GM21825 (cell line): ENCODE measurements around the gene NFE2L1.
"Not testable (repeated sequence)": the region's sequence is repeated elsewhere in the genome, so short reads cannot be mapped to it uniquely, and the experiment has no call there.

Experiments used
- ATAC-seq: cut with Tn5 transposase; IDR thresholded peaks from one replicate; pipeline ENCODE4 v1.9.1; 2021; ENCODE audit warnings: mild to moderate bottlenecking, moderate library complexity; ENCODE audit not compliant: unreplicated experiment

The NFE2L1 gene, protein sequence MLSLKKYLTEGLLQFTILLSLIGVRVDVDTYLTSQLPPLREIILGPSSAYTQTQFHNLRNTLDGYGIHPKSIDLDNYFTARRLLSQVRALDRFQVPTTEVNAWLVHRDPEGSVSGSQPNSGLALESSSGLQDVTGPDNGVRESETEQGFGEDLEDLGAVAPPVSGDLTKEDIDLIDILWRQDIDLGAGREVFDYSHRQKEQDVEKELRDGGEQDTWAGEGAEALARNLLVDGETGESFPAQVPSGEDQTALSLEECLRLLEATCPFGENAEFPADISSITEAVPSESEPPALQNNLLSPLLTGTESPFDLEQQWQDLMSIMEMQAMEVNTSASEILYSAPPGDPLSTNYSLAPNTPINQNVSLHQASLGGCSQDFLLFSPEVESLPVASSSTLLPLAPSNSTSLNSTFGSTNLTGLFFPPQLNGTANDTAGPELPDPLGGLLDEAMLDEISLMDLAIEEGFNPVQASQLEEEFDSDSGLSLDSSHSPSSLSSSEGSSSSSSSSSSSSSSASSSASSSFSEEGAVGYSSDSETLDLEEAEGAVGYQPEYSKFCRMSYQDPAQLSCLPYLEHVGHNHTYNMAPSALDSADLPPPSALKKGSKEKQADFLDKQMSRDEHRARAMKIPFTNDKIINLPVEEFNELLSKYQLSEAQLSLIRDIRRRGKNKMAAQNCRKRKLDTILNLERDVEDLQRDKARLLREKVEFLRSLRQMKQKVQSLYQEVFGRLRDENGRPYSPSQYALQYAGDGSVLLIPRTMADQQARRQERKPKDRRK

GRCh38 chr17:48047741-48048383, at the start of gene NFE2L1:
TSS of gene NFE2L1 (plus strand) at chr17:48048359. CDS start at chr17:48051119, 2,760 bp downstream.
- ATAC-seq: peak; percentile 86

GRCh38 chr17:47999582-47999981, 48.6 kb upstream of the NFE2L1 start:
- no peak for ATAC-seq

- no peak for ATAC-seq
These were observed 47.0 kb upstream of the NFE2L1 start for GRCh38 chr17:48001197-48001596.

- not testable (repeated sequence) for ATAC-seq
These were observed 46.5 kb upstream of the NFE2L1 start for GRCh38 chr17:48001657-48002056.

GRCh38 chr17:48002266-48002915, 45.8 kb upstream of the NFE2L1 start:
- ATAC-seq: peak; percentile 68

DNA sequence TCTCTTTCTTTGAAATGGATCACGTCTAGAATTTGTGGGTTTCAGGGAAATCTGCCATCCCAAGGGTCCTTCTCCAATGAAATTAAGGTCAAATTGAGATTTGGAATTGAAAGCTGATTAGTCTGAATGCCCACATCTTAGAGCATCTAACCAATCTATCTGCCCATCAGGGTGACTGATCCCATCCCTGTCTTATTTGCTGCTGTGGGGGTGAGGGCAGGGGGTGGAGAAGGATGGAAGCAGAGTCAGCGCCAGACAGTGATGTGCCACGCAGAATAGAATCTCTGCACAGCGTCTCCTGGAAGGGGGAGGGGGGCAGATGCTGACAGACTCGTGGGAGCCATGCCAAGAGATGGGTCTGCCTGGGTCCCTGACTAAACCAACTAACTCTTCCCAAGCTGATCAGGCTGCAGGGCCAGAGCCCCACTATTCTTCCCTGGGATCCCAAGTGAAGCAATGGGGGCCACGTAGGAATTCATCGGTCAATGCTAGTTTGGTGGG, 45.2 kb upstream of the NFE2L1 start:
- ATAC-seq: no peak

GRCh38 chr17:48003417-48004151, 44.6 kb upstream of the NFE2L1 start:
- ATAC-seq: no peak

DNA sequence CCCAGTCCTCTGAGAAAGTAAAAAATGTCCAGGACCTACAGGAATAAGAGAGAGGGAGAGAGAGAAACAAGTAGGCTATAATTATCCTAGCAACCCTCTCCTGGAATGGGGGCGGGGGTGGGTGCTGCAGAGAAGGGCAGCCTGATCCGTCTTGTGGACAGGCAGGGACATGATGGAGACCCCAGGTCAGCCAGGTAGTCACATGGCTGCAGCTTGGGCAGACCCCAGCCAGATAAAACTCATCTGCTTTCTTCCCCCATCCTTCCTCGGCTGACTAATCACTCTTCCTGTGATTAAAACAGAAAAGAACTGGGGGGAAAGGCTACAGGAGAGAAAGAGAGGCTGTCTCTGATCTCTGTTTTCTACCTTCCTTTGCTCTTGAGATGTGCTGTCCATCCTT, 43.2 kb upstream of the NFE2L1 start:
- ATAC-seq: no peak

- ATAC-seq: no peak
These were observed 41.0 kb upstream of the NFE2L1 start for GRCh38 chr17:48006936-48007709.

GRCh38 chr17:48010193-48010592, 38.0 kb upstream of the NFE2L1 start:
- no peak for ATAC-seq

DNA sequence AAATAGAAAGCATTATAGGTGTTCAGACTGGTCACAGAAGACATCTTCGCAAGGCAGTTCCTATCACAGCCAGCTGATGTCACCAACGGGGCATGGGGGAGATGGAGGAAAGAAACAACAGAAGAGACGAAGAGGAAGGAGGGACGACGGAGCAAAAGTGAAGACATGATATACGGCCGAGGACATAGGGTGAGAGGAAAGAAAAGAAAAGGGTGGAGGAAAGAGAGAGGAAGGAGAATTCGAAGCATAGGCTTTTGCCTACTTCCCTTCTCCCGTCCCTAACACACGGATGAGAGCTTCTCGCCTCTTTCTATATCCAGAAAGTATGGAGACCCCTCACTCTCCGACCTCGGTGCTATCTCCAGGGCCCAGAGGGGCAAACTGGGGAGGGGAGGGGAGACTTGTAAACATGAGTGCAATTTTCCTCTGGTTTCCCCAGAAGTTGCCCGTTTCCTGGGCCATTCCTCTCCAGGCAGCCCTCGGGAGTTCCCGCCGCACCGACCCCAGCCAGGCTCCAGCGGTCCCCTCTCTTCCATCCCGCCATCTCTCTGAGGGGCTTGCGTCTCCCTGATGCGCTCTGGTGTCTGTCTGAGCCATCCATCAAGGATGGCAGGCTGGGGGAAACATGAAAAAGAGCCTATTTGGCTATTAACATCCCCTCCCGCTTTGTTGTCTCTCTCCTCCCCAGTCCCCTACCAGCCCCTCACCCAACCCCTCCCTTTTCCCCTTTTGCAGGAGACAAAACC, 36.6 kb upstream of the NFE2L1 start:
- ATAC-seq: no peak

DNA sequence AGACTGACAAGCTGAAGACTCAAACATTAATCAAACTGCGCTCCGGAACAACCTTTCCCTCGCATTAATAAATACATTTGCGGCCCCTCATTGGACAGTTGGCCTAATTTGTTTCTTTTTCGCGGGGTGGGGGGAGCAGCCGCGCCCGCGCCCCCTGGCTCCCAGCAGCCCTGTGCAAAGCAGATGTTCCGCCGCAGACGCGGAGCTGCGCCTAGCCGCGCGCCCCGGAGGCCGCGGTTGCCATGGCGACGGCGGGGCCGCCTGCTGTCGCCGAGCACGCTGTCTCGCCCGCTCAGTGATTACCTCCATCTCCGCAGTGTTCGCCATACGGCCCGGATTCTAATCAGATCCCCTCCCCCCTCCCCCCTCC, 36.0 kb upstream of the NFE2L1 start:
- ATAC-seq: no peak

DNA sequence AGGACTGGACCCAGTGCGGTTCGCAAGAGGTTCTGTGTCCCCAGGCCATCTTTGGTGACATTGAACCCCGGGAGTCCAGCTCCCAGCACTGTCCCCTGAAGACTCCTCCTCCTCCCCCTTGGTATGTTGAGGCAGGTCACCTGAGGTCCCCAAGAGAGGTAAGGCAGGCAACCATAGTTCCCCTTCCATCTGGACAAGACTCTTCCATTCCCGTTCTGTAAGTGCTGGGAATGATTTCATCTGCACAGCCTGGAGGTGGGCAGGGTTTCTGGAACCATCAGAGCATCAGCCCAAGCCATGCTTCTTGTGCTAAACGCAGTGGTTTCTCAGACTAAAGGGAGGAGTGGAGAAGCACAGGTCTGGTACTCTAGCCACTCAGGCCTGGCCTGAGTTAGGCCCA, 35.5 kb upstream of the NFE2L1 start:
- ATAC-seq: no peak

DNA sequence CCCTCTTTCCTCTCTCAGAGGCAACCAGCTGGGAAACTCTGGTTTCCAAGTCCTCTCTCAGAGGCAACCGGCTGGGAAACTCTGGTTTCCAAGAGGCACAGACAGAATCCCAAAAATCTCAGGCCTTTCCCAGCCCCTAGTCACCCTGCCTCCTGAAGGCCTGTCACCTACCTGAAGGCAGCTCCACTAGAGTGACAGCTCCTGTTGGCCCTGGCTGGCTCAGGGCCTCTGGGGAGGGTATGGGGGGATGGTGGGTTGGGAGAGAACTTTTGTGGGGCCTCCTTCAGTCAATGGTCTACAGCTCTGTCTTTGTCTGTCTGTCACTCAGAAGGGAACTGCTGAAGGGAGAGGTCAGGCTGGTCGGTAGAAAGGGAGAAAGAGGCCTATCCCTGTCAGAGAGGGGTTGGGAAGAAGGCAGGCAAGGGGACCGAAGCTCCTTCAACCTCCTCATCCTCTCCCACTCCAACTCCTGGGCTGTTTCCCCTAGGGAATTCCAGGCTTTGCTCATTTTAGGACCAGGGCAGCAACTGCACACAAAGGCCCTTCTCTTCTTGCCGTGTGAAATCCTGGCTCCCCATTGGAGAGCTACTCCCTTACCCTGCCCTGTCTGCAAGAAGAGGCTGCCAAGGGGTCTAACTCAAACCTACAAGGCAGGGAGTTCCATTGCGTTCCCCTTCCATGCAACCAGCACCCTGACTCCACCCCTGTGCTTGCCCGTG, 34.1 kb upstream of the NFE2L1 start:
- no peak for ATAC-seq

- ATAC-seq: no peak
These were observed 33.5 kb upstream of the NFE2L1 start for GRCh38 chr17:48014595-48015111.

- ATAC-seq: no peak
These were observed 32.0 kb upstream of the NFE2L1 start for GRCh38 chr17:48016112-48016511.

GRCh38 chr17:48017817-48018158, 30.4 kb upstream of the NFE2L1 start:
- not testable (repeated sequence) for ATAC-seq

DNA sequence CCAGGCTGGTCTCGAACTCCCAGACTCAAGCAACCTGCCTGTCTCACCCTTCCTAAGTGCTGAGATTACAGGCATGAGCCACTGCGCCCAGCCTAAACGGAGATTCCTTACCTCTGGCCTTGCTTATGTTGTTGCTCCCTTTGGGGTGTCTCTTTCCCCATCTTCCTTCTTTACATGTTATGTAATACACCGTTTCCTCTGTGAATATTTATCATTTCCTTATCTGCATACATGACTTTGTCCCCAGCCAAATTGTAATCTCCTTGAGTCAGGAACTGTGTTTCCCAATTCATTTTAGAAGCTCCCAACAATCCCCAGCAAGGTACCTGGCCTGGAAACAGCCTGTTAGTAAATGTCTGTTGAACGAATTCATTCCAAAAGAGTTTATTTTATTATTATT, 26.2 kb upstream of the NFE2L1 start:
- ATAC-seq: no peak
